Ovary (tissue), 9 donors: ENCODE results near the gene FANK1. TPM values are rescaled to one million over a fixed set of nuclear protein-coding genes. Genes with fewer than 3 reads are reported as not detected.
"Not testable (repeated sequence)": the region's sequence is repeated elsewhere in the genome, so short reads cannot be mapped to it uniquely, and the experiment has no call there.

Experiments used
- DNase-seq, 5 donors: peaks; one replicate each; pipeline ENCODE4 v3.0.0-alpha.2; 2019 to 2020
- H3K27ac ChIP-seq, 2 donors: fragments of 200-600 bp; one replicate each; pipeline versions ENCODE4 v1.5.1 to v1.8.0; 2019 to 2022
- H3K27me3 ChIP-seq: fragments of 200-600 bp; one replicate; pipeline ENCODE4 v1.8.0; 2022
- H3K36me3 ChIP-seq: fragments of 200-600 bp; sonication (generic); one replicate; pipeline ENCODE4 v1.5.1; 2019
- H3K4me1 ChIP-seq: one replicate; pipeline ENCODE4 v1.8.1; 2013; ENCODE audit warnings: mild to moderate bottlenecking, moderate library complexity; ENCODE audit not compliant: insufficient read depth
- H3K4me3 ChIP-seq: fragments of 200-600 bp; sonication (generic); one replicate; pipeline ENCODE4 v1.5.1; 2017
- H3K9me3 ChIP-seq, 2 donors: fragments of 200-600 bp in 1 of 2; sonication (generic) in 1 of 2; one replicate each; pipeline versions ENCODE4 v1.5.1 to v1.8.1; 2013 to 2019; ENCODE audit warnings: mild to moderate bottlenecking in 1 of 2, moderate library complexity in 1 of 2
- CTCF ChIP-seq, 3 donors: fragments of 450-650 bp in 2 of 3; fragments of 200-600 bp in 1 of 3; IDR thresholded peaks; one replicate each; pipeline versions ENCODE4 v1.5.1 to v1.8.0; 2016 to 2022; ENCODE audit warnings: antibody characterized with exemption in 3 of 3, mild to moderate bottlenecking in 1 of 3
- EP300 ChIP-seq: sonication (generic); formaldehyde crosslinking; IDR thresholded peaks from one replicate; pipeline ENCODE4 v1.6.1; 2017; ENCODE audit warnings: antibody characterized with exemption
- POLR2A ChIP-seq: fragments of 450-650 bp; IDR thresholded peaks from one replicate; pipeline ENCODE4 v1.6.1; 2017; ENCODE audit warnings: antibody characterized with exemption, mild to moderate bottlenecking, moderate library complexity
- WGBS, 3 donors: extraction: QIAGEN DNeasy Blood & Tissue Kit in 1 of 3; methylation state at CpG; one replicate each; pipeline versions ENCODE4 v1.1.5 to v1.1.7; 2013 to 2017; 5-methylcytosine and 5-hydroxymethylcytosine counted together
- intact Hi-C, 4 donors: fragments of 100-400 bp; cut with DNase I; formaldehyde crosslinking; loops; one replicate each; pipeline versions ENCODE4 v1.11.0 to v1.15.1; 2022 to 2023
- polyA plus RNA-seq, 2 donors: library from polyadenylated mRNA; stranded (reverse); fragments of 200-250 nt in 1 of 2; fragments of 350-450 nt in 1 of 2; fragmentation: Illumina TruSeq in 1 of 2; extraction: RNeasy Lipid Tissue Mini Kit (QIAGEN cat#74804) in 1 of 2; gene quantifications; one replicate each; pipeline ENCODE4 v1.2.3, GENCODE V29; 2013 to 2014
- total RNA-seq, 7 donors: library from RNA; depleted of rRNA in 2 of 7; stranded (reverse); fragments of >200 nt in 2 of 7; fragmentation: NEBNext Ultra II Directional in 3 of 7; extraction: Animal tissue kit (Norgen Biotek cat#: 25700) in 3 of 7; gene quantifications; one replicate each; pipeline versions ENCODE4 v1.1.0 to v1.2.4, GENCODE V29; 2016 to 2023
- donor health status: DM: no; HTN: no; CAD: no; lungs with moderate emphysema.
- donor health status: DM: no; HTN: no; CAD: no.
- donor health status: Bipolar disorder and iron deficiency.
- donor health status: DM: yes; HTN: yes; CAD: no.
- donor health status: DM: no; HTN: no; CAD: no.
- donor health status: DM: yes; HTN: yes; CAD: no.

Gene FANK1
- total and polyA plus RNA-seq, 9 donors: 4.9 to 27.0 (median 5.6) TPM

GRCh38 chr10:125905069-125905994, 9.0 kb downstream of the FANK1 start:
- H3K27me3 ChIP-seq, H3K4me1 ChIP-seq, H3K4me3 ChIP-seq, H3K36me3 ChIP-seq, H3K27ac ChIP-seq, DNase-seq, H3K9me3 ChIP-seq, intact Hi-C loops: not testable (repeated sequence)
- WGBS, 3 donors: 72 to 75% (median 74%) methylated on average over 5 of the region's 5 CpGs

GRCh38 chr10:125907598-125907997, 11.2 kb downstream of the FANK1 start:
- H3K36me3 ChIP-seq, intact Hi-C loops, H3K27me3 ChIP-seq, H3K9me3 ChIP-seq, H3K4me3 ChIP-seq, H3K27ac ChIP-seq, DNase-seq, H3K4me1 ChIP-seq: not testable (repeated sequence)
- 70 to 87% (median 81%) methylated on average over 2 of the region's 2 CpGs for WGBS, 3 donors

GRCh38 chr10:125908813-125909212, 12.4 kb downstream of the FANK1 start:
- intact Hi-C loops, H3K36me3 ChIP-seq, DNase-seq, H3K4me3 ChIP-seq, H3K27ac ChIP-seq, H3K9me3 ChIP-seq, H3K27me3 ChIP-seq, H3K4me1 ChIP-seq: not testable (repeated sequence)
- 47 to 57% (median 54%) methylated on average over 2 of the region's 2 CpGs for WGBS, 3 donors

DNA sequence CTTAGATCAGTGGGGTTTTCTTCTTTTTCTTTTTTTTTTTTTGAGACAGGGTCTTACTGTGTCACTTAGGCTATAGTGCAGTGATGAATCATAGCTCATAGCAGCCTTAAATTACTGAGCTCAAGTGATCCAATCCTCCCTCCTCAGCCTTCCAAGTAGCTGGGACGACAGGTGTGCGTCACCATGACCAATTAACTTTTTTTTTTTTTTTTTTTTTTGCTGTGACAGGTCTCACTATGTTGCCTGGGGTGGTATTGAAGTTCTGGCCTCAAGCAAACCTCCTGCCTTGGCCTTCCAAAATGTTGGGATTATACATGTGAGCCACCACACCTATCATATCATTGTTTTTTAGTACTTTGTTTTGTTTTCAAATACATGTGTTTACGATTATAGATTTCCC, 13.1 kb downstream of the FANK1 start:
- H3K4me3 ChIP-seq, DNase-seq, H3K9me3 ChIP-seq, intact Hi-C loops, H3K36me3 ChIP-seq, H3K27ac ChIP-seq, H3K27me3 ChIP-seq, H3K4me1 ChIP-seq: not testable (repeated sequence)
- WGBS, 3 donors: 62 to 88% (median 77%) methylated on average over 3 of the region's 3 CpGs

- Histone ChIP-seq H3K9me3 (no peaks in the 10 kb centered on the region), H3K27me3 (no peaks in the 10 kb centered on the region), H3K4me3 (no peak overlapping the region), H3K4me1 (no peaks in the 10 kb centered on the region), H3K27ac (no peak overlapping the region), H3K36me3 (no peaks in the 10 kb centered on the region)
- 85 to 92% (median 88%) methylated on average over 10 of the region's 10 CpGs for WGBS, 3 donors
- intact Hi-C loops: no loop called here
- DNase-seq: no peak
- TF ChIP-seq EP300 (no peak), CTCF (IDR thresholded peaks at IDR 0.05) (no peak), POLR2A (no peak)
Measured at GRCh38 chr10:125911145-125911544, 14.8 kb downstream of the FANK1 start.

DNA sequence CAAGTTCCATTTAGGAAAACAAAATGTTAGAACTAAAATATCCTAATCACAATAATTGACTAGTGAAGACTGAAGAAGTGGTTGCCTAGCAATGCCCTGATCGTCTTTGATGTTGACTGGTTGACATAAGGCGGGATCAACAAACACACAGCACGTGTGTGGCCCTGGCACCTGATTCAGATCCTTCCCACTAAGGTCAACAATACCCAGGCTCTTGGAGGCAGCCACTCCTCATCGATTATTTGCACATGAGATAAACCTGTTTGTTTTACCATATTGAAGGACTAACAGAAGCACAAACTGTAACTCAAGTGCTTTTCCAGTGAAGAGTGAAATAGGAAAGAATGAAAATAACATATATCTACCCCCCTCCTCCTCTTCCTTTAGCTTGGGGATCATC, 15.6 kb downstream of the FANK1 start:
- Histone ChIP-seq H3K9me3 (no peaks in the 10 kb centered on the region), H3K36me3 (no peaks in the 10 kb centered on the region), H3K27me3 (no peaks in the 10 kb centered on the region), H3K4me3 (no peak overlapping the region), H3K27ac (no peak overlapping the region), H3K4me1 (no peaks in the 10 kb centered on the region)
- no peak for DNase-seq
- TF ChIP-seq EP300: no peak
- no peak for TF ChIP-seq CTCF (IDR thresholded peaks at IDR 0.05)
- TF ChIP-seq POLR2A: no peak
- intact Hi-C loops: no loop called here
- 57 to 73% (median 69%) methylated on average over 4 of the region's 4 CpGs for WGBS, 3 donors

- H3K4me1 ChIP-seq, H3K27me3 ChIP-seq, H3K36me3 ChIP-seq, H3K27ac ChIP-seq, H3K4me3 ChIP-seq, intact Hi-C loops, H3K9me3 ChIP-seq, DNase-seq: not testable (repeated sequence)
- WGBS, 3 donors: 53 to 60% (median 58%) methylated on average over 6 of the region's 6 CpGs
Measured at GRCh38 chr10:125913277-125913676, 16.9 kb downstream of the FANK1 start.
